Eye (tissue), 1 donor: Measurements from ENCODE around the gene SCN2B.
"Not testable (repeated sequence)": the region's sequence is repeated elsewhere in the genome, so short reads cannot be mapped to it uniquely, and the experiment has no call there.

Experiments used
- DNase-seq: peaks from one replicate; pipeline ENCODE4 v3.0.0-alpha.2; 2015

SCN2B gene

DNA sequence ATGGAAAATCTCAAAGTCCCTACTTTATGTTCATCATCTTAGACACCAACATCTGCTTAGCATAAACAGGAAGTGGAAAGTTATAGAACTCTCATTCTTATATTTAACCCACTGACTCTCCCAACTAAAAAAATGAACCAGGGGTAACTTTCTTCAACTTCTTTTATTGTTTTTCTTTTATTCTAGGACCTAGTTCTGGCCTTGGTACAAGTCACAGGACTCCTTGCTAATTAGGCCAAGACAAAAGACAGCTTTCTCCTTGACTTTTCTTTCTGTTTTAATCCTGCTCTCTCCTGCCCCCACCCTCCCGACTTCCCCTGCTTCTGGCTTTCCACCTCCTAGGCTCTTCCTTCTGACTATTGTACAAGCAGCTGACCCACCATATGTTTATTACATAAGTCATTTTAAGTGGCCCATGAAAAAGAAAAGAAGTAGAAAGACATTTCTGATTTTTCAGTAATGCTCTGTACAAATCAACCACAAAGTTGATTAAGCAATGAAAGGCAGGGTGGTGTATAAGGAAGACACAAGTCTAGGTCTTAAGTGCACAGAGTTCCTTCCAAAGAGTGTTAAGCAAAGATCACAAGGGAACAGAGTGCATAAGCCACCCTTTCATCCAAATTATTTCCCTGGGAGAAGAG is 30.1 kb upstream of the SCN2B start:
- DNase-seq, result no peak

DNA sequence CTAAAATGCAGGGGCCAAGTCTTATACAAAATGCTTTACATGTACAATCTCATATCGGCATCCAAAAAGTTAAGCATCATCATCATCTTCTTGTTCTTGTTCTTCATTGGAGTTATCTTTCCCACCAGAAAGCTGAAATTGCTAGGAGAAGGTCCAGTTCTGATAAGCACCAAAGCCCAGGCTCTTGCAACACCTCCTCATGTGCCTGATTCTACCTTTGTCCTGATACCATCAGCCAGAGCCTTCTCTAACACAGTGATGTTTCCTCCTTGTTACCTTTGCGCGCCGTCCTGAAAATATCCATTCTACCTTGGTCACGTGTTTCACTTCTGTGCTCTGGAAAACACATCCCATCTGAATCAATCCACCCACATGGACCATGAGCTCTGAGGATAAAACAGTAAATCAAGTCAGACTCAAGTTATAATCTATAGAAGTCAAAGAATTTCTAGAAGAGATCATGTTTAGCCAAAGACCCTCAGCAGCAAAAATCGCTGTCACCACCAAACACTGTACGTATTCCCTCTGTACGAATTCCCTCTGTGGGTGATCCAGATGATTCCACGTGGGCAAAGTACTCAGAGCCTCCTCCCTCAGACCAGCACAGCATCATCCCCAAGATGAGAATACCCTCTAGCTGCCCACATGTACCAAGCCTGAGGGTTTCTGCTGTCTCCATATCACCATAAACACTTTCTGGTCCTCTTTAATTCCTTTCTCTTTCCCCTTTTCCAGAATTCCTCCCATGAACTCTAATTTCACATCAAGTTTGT is 29.4 kb upstream of the SCN2B start:
- no peak for DNase-seq

DNA sequence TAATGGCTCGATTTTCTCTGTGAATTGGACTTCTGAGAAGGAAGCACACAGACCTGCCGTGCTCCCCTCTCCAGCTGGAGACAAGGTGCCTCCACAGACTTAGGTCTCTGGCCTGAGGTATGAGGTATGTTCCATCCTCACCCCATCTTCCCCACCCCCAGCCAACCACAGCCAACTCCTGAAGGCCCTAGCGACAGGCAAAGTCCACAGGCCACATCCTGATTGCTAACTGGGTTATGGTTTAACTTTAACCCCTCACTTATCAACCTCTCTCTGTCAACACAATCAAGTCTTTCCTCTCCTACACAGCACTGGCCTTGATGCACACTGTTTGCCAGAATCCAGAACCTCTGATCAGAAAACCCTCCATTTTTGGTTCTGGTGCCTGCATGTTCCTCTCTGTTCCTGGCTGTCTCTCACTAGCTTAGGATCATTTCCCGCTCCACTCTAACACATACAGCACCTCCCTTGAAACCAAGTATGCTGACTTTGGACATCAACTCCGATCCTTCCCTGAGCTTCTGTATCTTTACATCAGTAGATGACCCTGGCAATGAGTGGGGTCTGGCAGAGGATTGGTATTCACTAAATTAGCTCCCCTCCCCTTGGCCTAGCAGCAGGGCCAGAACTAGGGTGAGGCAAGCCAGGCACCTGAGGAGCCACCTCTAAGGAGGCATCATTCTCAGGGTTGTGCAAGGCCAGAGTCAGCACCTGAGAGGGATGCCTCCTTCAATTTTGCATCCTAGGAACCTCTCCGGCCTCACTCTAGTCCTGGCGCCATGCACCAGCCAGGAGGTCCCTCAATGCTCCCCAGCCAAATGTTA is 26.4 kb upstream of the SCN2B start:
- DNase-seq, result no peak

DNA sequence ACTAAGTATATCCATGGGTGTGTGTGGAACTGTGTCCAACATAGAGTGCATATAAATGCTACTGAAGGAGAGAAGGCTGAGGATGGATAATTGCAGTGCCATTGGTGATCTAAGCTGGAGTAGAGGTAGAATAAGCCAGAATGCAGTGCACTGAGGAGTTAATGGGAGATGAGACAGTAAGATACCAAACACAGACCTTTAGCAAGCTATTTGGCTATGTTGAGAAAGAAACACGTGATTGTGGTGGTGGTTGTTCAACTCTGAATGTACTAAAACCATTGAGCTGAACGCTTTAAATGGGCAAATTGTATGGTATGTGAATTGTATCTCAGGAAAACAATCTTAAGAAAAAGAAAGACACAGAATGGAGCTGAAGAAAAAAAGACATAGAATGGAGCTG is 25.5 kb upstream of the SCN2B start:
- no peak for DNase-seq

DNA sequence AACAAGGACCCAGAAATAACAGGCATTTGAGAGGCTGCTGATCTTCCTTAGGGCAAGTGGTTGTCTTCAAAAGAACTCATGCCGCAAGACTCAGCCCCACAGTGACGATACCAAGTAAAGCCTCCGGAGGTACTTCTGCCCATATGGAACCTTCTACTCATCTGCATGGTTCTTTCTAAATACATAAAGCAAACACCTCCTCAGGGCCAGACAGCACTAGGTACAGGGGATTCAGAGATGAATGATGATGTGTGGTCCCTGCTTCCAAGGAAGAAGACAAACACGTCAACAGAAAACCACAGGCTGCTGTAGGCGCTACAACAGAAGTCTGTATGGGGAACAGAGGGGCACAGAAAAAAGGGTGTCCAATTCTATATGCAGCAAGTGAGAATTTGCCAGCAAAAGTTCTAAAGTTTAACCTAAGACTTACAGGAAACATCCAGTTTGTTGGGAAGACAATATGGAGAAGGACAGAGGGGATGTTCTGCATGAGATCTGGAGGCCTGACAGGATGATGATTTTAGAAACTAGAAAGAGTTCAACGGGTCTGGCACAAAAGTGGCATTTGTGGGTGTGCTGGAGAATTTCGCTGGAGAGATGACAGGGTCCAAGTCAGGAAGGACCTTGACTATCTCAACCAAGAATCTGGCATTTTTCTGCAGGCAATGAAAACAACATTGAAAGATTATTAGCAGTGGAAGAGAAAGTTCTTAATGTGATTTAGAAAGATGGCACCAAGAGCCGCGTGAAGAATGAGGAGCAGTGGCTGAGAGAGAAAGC is 24.7 kb upstream of the SCN2B start:
- no peak for DNase-seq

DNA sequence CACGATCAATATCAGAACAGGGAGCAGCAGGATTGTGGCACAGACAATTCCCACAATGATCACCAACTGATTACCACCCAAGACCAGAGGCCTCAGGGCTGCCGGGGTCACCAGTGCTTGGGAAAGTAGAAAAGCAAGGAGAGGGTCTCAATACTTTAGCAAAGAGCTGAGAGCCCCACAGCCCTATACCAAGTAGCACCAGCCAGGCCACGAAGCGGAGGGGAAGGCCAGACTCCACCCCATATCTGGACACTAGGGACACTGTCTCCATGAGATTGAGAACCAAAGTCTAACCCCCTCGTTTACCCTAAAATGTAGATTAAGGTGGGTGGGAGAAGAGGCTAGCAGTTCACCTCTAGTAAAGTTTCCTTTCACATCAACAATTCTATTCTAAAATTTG is 24.1 kb upstream of the SCN2B start:
- no peak for DNase-seq

DNA sequence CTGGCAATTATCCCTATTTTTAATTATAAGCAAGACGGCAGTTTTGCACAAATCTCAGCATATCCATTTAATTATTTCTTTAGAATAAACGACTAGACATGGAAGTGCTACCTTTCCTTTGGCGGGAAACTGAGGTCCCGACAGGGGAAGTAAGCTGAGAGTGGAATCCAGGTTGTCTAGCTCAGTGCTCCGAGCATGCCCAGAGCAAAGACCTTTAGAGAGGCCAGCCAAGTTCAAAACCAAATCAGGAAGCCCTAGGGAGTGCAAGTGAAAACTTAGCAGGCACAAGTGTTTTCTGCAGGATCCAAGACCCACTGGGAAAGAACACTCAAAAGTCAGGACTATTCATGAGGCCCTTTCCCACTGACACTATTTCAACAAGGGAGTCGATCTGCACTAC is 22.7 kb upstream of the SCN2B start:
- DNase-seq, result no peak

DNA sequence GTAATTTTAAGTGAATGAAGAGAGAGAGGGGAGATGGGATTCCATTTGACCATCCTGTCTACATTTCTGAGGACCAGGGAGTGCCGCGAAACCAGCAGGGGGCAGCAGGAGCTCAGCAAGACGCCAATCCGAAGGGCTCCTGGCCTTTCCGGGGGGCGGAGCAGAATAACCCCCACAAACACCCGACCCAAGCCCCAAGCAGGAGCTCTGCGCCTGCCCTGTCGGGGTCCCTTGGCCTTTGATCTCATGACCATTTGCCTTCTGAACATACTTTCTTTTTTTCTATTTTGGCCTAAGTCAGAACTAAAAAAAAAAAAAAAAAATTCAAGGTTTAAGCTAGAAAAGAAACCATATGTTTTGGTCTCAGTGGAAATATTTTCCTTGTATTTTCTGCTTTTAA is 21.9 kb upstream of the SCN2B start:
- DNase-seq, result peak; percentile 83

DNA sequence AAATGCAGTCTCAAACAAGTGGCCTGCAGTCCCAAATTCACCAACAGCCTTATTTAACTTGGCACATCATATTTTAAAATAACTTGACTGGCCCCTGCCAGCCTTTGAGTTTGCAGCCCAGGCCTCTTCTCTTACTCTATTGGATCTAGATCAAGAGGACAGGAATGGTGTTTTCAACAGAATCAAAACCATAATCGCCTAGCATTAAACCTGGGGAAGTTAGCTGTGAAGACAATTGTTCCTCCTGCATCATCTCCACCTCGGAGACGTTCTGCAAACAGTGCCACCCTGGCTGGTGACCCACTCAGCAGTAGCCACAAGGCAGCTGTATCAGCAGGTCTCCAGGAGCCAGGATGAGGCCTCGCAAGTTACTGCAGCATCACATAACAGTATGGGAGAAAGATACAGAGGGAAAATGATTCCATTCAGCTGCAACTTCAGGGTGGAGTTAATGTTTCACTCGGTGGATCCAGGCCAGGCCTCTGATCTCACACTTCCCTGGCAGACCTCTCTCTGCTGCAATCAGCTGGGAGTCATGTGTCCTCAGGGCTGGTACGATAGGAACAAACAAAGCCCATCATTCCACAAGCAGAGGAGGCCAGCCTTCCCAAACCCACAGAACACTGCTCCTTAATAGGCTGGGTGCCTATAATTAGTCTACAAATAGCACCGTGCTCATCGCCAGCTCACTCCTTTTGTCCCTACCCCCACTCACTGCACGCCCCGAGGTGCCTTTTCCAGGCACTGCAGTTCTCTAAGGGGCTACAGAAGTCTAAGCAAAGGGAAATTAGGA is 18.6 kb upstream of the SCN2B start:
- peak; percentile 67 for DNase-seq

DNA sequence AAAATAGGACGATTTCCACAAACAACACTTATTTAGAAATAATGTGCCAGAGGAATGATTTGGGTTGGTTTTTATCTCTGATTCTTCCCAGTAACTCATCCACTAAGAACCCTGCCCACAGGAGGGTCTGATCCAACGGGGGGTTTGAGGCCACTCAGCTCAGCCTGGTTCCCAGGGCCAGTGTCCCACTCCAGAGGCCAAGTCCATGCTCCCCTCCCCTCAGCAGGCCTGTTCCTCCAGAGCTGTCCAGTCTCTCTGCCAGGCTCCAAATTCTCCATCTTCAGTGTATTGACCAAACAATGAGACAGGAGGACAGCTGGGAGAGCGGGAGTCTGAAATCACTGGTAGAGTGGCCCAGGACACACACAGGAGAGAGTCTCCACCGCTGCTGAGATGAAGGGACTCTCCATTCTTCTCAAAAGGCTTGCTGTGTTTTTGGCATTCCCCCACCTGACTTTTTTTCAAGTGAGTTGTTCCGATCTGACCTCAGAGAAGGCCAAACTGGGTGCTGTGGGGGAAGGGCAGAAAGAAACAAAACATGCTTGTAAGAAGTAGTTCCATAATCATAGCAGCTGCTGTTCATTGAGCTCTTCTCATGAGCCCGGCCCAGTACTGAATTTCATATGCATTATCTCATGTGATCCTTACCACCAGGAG is 17.6 kb upstream of the SCN2B start:
- DNase-seq, result no peak

DNA sequence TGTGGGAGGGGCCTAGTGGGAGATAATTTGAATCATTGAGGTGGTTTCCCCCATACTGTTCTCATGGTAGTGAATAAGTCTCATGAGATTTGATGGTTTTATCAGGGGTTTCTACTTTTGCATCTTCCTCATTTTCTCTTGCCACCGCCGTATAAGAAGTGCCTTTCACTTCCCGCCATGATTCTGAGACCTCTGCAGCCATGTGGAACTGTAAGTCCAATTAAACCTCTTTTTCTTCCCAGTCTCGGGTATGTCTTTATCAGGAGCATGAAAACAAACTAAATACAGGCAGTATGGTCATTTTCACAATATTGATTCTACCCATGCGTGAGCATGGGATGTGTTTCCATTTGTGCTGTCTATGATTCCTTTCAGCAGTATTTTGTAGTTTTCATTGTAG is 16.4 kb upstream of the SCN2B start:
- not testable (repeated sequence) for DNase-seq

DNA sequence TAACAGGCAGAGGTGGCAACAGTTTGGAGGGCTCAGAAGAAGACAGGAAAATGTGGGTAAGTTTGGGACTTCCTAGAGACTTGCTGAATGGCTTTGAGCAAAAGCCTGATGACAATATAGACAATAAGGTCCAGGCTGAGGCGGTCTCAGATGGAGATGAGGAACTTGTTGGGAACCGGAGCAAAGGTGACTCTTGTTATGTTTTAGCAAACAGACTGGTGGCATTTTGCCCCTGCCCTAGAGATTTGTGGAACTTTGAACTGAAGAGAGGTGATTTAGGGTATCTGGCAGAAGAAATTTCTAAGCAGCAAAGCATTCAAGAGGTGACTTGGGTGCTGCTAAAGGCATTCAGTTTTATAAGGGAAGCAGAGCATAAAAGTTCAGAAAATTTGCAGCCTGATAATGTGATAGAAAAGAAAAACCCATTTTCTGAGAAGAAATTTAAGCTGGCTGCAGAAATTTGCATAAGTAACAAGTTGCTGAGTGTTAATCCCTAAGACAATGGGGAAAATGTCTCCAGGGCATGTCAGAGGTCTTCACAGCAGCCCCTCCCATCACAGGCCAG is 14.6 kb upstream of the SCN2B start:
- DNase-seq, result not testable (repeated sequence)

DNA sequence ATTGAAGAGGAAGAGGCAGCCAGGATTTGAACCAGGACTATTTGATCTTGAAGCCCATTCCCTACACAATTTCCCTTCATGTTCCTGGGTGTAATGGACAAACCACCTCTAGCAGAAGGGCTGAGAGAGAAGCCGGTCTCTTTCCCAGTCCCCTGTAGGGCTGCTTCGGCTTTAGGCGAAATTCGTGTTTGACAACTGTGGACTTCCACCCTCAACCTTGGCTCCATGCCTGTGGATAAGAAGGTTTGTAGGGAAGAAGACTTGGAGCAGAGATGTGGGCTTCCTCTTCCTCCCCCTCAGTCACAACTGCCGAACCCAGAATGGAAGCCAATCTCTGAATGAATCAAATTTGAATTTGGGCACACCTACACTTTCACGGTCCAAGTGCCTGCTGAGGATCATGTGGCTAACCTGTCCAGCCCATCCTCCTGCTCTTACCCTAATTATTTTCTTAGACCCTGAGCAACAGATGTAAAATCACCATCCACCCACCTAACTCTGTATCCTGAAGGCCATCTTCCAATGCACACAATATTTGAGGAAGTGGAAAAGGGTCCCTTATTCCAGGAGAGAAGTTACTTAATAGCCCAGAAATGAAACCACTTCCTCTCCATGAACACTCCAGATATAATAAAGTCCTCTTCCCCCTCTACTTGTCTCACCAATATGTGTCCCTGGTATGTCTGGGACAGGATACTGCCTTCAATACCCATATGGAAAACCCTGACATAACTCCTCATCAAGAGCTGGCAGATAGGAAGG is 10.1 kb upstream of the SCN2B start:
- DNase-seq, result no peak

DNA sequence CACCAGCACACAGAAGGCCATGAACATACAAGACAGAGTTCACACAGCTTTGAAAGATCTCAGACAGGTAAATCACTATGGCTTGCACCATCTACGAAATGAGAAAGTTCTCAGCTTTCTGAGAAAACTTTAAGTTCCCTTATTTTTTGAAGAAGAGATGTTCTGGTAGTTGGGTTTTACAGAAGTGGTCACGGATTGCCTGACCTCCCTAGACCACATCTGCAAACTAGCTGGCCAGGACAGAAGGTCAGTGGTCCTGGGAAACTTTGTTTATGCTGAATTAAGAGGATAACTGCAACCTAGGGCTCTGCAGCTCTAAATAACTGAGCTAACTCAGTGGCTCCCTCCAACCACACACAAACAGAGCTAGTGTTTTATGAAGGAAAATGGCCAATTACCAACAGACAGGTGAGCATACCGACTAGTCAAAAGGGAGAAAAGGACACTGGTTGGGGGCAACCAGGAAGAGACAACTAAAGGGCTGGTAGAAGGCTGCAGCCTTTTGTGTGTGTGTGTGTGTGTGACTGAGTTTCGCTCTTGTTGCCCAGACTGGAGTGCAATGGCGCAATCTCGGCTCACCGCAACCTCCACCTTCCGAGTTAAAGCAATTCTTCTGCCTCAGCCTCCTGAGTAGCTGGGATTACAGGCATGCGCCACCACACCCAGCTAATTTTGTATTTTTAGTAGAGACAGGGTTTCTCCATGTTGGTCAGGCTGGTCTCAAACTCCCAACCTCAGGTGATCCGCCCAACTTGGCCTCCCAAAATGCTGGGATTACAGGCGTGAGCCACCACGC is 8.5 kb upstream of the SCN2B start:
- no peak for DNase-seq

DNA sequence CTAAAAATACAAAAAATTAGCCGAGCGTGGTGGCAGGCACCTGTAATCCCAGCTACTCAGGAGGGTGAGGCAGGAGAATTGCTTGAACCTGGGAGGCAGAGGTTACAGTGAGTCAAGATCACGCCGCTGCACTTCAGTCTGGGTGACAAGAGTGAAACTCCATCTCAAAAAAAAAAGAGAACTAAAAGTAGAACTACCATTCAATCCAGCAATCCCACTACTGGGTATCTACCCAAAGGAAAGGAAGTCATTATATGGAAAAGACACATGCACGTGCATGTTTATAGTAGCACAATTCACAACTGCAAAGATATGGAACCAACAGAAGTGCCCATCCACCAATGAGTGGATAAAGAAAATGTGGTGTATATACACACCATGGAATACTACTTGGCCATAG is 7.3 kb upstream of the SCN2B start:
- DNase-seq, result not testable (repeated sequence)

DNA sequence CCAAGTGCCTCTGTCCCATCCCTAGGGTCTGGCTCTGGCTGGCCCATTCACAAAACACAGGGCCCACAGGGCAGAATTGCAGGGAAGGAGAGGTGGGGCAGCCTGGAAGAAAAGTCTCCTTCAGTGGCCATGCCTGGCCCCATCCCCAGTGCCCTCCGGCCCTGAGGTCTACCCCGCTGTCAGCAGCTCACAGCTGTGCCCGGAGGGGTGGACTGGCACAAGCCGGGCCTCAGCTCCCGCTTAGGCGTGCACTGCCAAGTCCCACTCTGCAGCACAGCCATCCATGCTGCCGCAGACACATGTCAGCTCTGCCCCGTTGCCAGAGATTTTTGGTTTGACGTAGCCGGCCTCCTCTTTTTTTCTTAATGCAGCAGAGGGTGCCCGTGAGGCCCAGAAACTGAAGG is 3.9 kb upstream of the SCN2B start:
- DNase-seq, result peak; percentile 93

DNA sequence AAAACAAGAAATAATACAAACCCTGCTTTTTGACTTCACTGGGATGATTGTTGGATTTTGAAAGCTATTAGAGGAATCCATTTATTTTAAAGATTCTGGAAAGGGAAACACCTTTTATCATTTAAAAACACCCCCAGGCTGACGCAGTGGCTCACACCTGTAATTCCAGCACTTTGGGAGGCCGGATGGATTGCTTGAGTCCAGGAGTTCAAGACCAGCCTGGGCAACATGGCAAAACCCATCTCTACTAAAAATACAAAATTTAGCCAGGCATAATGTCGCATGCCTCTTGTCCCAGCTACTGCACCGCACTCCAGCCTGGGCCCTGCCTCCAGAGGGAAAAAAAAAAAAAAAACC is 317 bp upstream of the SCN2B start:
- DNase-seq, result no peak

DNA sequence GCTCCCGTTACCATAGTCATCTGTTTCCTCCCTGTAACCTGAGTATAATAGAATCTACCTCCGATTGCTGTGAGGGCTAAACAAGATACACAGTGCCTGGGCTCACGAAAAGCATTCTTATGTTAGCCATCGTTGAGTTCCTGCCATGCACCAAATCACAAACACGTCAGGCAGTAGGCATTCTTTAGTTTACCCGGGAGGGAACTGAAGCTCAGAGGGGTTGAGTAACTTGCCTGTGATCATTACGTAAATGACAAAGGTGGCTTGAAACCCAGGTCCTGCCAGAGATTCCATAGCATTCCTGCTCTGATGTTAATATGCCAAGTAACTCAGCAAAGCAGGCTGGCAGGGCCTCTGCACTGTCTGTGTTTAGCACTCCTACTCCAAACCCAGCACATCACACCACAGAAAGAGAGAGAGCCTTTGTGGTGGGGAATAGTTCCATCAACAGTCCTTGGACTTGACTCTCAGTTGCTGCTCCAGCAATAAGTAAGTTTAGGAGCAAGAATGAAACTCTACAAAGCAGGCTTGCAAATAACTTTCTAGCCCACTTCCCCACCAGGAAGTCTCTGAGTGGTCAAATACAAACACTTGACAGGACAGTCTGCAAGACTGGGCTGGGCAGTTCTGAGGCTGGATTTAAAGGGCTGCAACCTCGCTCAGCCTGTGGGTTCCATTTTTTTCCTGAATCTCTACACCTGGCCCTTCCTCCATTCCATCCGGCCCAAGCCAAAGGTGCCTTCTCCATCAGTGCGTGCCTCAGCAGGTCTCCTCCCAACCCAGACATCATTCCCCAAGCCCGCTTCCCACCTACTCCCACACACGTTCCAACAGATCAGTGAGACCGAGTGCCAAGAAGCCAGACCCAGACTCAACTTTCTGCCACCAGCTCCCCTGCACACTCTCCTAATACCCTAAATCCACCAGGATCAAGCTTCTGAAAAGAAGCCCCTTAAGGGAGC is 1.1 kb downstream of the SCN2B start:
- peak; percentile 28 for DNase-seq
